ENCODE measurements around the gene DEF6. TPM values are rescaled to one million over a fixed set of nuclear protein-coding genes. Genes with fewer than 3 reads are reported as not detected.

Gene DEF6
- total and polyA plus RNA-seq, 2 of the 13 experiments (the other 11 are each of a cell fraction or from before 2014, with no cell fraction given): 5.2 to 10.0 TPM

DNA sequence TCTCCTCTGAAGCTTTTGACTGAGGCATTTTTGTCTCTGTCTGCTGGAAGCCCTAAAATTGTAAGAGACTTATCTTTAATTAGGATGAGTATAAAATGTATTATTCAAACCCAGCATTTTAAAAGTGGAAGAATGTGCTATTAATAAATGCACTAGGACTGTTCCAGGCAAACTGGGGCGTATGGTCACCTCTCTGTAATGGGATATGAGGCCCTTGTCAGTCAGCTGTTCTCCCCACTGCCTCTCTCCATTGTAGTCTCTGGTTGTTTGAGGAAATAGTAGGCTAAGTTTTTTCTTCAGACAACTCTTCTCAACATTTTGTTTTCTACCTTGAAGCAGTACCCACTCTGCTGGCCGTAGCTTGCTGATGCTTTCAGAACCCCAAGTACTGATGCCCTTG lies 14.3 kb upstream of the DEF6 start:
- CTCF ChIA-PET (ENCODE audit: low intra/inter-chr PET ratio, low total read pairs): no interaction called here

DNA sequence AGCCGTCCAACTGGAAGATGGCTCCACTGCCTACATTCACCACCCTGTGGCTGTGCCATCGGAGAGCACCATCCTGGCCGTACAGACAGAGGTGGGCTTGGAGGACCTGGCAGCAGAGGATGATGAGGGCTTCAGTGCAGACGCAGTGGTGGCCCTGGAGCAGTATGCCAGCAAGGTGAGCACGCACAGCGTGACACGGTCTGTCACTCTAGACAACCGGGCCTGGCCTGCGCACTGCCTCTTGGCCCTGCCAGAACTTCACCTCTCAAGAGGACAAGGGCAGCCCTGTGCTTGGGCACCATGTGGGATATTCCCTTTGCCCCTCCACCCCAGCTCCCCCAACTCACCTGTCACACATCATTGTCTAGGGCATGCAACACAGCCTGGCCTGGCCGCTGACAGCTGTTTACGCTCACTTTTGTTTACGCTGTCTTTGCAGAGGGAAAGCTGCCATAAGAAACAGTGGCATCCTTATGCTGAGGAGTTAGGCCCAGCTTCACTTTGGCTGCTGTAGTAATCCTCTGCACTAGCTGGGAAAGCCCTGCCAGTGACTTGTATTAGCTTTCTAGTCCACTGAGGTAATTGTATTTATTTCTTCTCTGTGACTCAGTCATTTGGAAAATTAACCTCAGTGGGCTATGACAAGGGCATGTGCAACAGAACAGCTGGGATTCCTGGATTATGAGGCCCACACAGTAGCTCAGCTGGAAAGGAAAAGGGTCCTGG lies 9.8 kb upstream of the DEF6 start:
- intact Hi-C loops (cut with micrococcal nuclease; ENCODE audit: unreplicated experiment) (no loop called here), in situ Hi-C loops (cut with HindIII; ENCODE audit: extremely low pct_ligation_motif_present, low pct_unique_long_range_greater_than_20kb) (no loop called here)
- Histone ChIP-seq H3K4me3 (replicated peaks in 1 of 3; ENCODE audit: insufficient read depth in 1 of 3, low read depth in 2 of 3, low read length in 3 of 3) (no peak overlapping the region), H4K20me1 (ENCODE audit: insufficient read depth, low read length) (no peaks in the 10 kb centered on the region), H3K9me3 (ENCODE audit: low read length) (no peaks in the 10 kb centered on the region), H3K79me2 (ENCODE audit: insufficient read depth, low read length) (no peaks in the 10 kb centered on the region), H3K4me2 (ENCODE audit: low read depth, low read length) (no peak overlapping the region), H3K9ac (ENCODE audit: insufficient read depth, low read depth, low read length) (no peak overlapping the region), H3K27ac (ENCODE audit: extremely low read length, insufficient read depth, low read length) (no peak overlapping the region), H3K27me3 (ENCODE audit: control insufficient read depth in 1 of 2, insufficient read depth in 2 of 2, low read length in 2 of 2) (no peaks in the 10 kb centered on the region), H2AFZ (ENCODE audit: low read length) (no peak overlapping the region), H3K36me3 (replicated peaks in 1 of 2; ENCODE audit: control insufficient read depth in 1 of 2, insufficient read depth in 2 of 2, low read length in 2 of 2) (peaks cover 20 to 55% of the 10 kb centered on the region in 2 experiments), H3K4me1 (ENCODE audit: insufficient read depth, low read length) (no peaks in the 10 kb centered on the region)
- ChIA-PET CTCF (ENCODE audit: low intra/inter-chr PET ratio, low total read pairs) (no interaction called here), POLR2A (no interaction called here)
- ATAC-seq (no peak), DNase-seq (ENCODE audit: low spot score) (no peak), FAIRE-seq (no peak)
- BruUV-seq (replicated peaks): no TSS peak
- WGBS (ENCODE audit: low lambda C conversion rate): 92% methylated on average over 10 of the region's 12 CpGs
- no peak for TF ChIP-seq PRMT3 (CRISPR knock-in tag; IDR thresholded peaks at IDR 0.05; ENCODE audit: borderline replicate concordance, low read depth)
- no peak for TF ChIP-seq ZFP1 (CRISPR knock-in tag; IDR thresholded peaks at IDR 0.05)
- no peak for TF ChIP-seq ZNF550 (CRISPR knock-in tag; IDR thresholded peaks at IDR 0.05; ENCODE audit: borderline replicate concordance)
- TF ChIP-seq SP4 (CRISPR knock-in tag; IDR thresholded peaks at IDR 0.05): no peak
- TF ChIP-seq, protein P1, sequence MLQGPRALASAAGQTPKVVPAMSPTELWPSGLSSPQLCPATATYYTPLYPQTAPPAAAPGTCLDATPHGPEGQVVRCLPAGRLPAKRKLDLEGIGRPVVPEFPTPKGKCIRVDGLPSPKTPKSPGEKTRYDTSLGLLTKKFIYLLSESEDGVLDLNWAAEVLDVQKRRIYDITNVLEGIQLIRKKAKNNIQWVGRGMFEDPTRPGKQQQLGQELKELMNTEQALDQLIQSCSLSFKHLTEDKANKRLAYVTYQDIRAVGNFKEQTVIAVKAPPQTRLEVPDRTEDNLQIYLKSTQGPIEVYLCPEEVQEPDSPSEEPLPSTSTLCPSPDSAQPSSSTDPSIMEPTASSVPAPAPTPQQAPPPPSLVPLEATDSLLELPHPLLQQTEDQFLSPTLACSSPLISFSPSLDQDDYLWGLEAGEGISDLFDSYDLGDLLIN (CRISPR knock-in tag; IDR thresholded peaks at IDR 0.05; ENCODE audit: borderline replicate concordance): no peak
- TF ChIP-seq LCORL (IDR thresholded peaks at IDR 0.05): no peak
- no peak for TF ChIP-seq LCORL (CRISPR knock-in tag; IDR thresholded peaks at IDR 0.05)
- TF ChIP-seq, protein P2, sequence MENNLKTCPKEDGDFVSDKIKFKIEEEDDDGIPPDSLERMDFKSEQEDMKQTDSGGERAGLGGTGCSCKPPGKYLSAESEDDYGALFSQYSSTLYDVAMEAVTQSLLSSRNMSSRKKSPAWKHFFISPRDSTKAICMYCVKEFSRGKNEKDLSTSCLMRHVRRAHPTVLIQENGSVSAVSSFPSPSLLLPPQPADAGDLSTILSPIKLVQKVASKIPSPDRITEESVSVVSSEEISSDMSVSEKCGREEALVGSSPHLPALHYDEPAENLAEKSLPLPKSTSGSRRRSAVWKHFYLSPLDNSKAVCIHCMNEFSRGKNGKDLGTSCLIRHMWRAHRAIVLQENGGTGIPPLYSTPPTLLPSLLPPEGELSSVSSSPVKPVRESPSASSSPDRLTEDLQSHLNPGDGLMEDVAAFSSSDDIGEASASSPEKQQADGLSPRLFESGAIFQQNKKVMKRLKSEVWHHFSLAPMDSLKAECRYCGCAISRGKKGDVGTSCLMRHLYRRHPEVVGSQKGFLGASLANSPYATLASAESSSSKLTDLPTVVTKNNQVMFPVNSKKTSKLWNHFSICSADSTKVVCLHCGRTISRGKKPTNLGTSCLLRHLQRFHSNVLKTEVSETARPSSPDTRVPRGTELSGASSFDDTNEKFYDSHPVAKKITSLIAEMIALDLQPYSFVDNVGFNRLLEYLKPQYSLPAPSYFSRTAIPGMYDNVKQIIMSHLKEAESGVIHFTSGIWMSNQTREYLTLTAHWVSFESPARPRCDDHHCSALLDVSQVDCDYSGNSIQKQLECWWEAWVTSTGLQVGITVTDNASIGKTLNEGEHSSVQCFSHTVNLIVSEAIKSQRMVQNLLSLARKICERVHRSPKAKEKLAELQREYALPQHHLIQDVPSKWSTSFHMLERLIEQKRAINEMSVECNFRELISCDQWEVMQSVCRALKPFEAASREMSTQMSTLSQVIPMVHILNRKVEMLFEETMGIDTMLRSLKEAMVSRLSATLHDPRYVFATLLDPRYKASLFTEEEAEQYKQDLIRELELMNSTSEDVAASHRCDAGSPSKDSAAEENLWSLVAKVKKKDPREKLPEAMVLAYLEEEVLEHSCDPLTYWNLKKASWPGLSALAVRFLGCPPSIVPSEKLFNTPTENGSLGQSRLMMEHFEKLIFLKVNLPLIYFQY (CRISPR knock-in tag; IDR thresholded peaks at IDR 0.05; ENCODE audit: borderline replicate concordance): no peak
- no peak for TF ChIP-seq SPEN (CRISPR knock-in tag; IDR thresholded peaks at IDR 0.05; ENCODE audit: low read depth)
- TF ChIP-seq, protein P3, sequence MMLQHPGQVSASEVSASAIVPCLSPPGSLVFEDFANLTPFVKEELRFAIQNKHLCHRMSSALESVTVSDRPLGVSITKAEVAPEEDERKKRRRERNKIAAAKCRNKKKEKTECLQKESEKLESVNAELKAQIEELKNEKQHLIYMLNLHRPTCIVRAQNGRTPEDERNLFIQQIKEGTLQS (CRISPR knock-in tag; IDR thresholded peaks at IDR 0.05): no peak

More for the DNA sequence above, 14.3 kb upstream of the DEF6 start:
- H3K36me3 ChIP-seq (replicated peaks in 1 of 2; ENCODE audit: control insufficient read depth in 1 of 2, insufficient read depth in 2 of 2, low read length in 2 of 2): peaks cover 11 to 33% of the 10 kb centered on the region in 2 experiments; a peak in 4 of 5 replicates
- H3K4me2 ChIP-seq (ENCODE audit: low read depth, low read length): no peak overlapping the region
- no peak overlapping the region for H3K27ac ChIP-seq (ENCODE audit: extremely low read length, insufficient read depth, low read length)
- H3K79me2 ChIP-seq (ENCODE audit: insufficient read depth, low read length): no peaks in the 10 kb centered on the region
- in situ Hi-C loops (cut with HindIII; ENCODE audit: extremely low pct_ligation_motif_present, low pct_unique_long_range_greater_than_20kb): no loop called here
- no TSS peak for BruUV-seq (replicated peaks)
- no peak for FAIRE-seq
- no peaks in the 10 kb centered on the region for H4K20me1 ChIP-seq (ENCODE audit: insufficient read depth, low read length)
- H3K9ac ChIP-seq (ENCODE audit: insufficient read depth, low read depth, low read length): no peak overlapping the region
- no peaks in the 10 kb centered on the region for H3K4me1 ChIP-seq (ENCODE audit: insufficient read depth, low read length)
- no peaks in the 10 kb centered on the region for H3K9me3 ChIP-seq (ENCODE audit: low read length)
- POLR2A ChIA-PET: no interaction called here
- H2AFZ ChIP-seq (ENCODE audit: low read length): no peak overlapping the region
- ATAC-seq: no peak
- TF ChIP-seq KLF11 (CRISPR knock-in tag; IDR thresholded peaks at IDR 0.05) (no peak), ZBTB42 (CRISPR knock-in tag; IDR thresholded peaks at IDR 0.05) (no peak), ZFYVE20 (CRISPR knock-in tag; IDR thresholded peaks at IDR 0.05; ENCODE audit: borderline replicate concordance, low read depth) (no peak), TGIF2 (CRISPR knock-in tag; IDR thresholded peaks at IDR 0.05) (no peak), MXD4 (CRISPR knock-in tag; IDR thresholded peaks at IDR 0.05) (no peak), RFX1 (IDR thresholded peaks at IDR 0.05) (no peak), NPAS2 (CRISPR knock-in tag; IDR thresholded peaks at IDR 0.05; ENCODE audit: borderline replicate concordance) (no peak), ZSCAN31 (CRISPR knock-in tag; IDR thresholded peaks at IDR 0.05; ENCODE audit: low read depth) (no peak), ZNF775 (CRISPR knock-in tag; IDR thresholded peaks at IDR 0.05; ENCODE audit: borderline replicate concordance) (no peak)
- intact Hi-C loops (cut with micrococcal nuclease; ENCODE audit: unreplicated experiment): no loop called here
- no peak overlapping the region for H3K4me3 ChIP-seq (replicated peaks in 1 of 3; ENCODE audit: insufficient read depth in 1 of 3, low read depth in 2 of 3, low read length in 3 of 3)
- DNase-seq (ENCODE audit: low spot score): no peak
- H3K27me3 ChIP-seq (ENCODE audit: control insufficient read depth in 1 of 2, insufficient read depth in 2 of 2, low read length in 2 of 2): no peaks in the 10 kb centered on the region
- WGBS (ENCODE audit: low lambda C conversion rate): 82% methylated on average over 2 of the region's 2 CpGs

All from HepG2 (cell line).